RWPE2 (cell line): ENCODE data around the gene ZMYND10.

ENCODE experiments used
- ATAC-seq: fragments of 200-7000 bp; cut with Tn5 transposase; 3 replicates; pipeline ENCODE4 v1.9.1; 2021; ENCODE audit warnings: low read depth
- DNase-seq: peaks from one replicate; pipeline ENCODE4 v3.0.0-alpha.2; 2020; ENCODE audit warnings: low spot score
- H3K27ac ChIP-seq: fragments of 450-650 bp; 2 replicates; pipeline ENCODE4 v1.5.1; 2017; ENCODE audit warnings: mild to moderate bottlenecking; ENCODE audit not compliant: poor library complexity, severe bottlenecking
- H3K27me3 ChIP-seq: fragments of 250-450 bp; sonication (Bioruptor Pico); 2 replicates; pipeline ENCODE4 v1.5.1; 2021; ENCODE audit warnings: mild to moderate bottlenecking, moderate library complexity; ENCODE audit not compliant: insufficient read depth, poor library complexity, severe bottlenecking
- H3K36me3 ChIP-seq: fragments of 250-450 bp; sonication (Bioruptor Pico); 2 replicates; pipeline ENCODE4 v1.5.1; 2020; ENCODE audit warnings: low read depth, mild to moderate bottlenecking, moderate library complexity
- H3K4me1 ChIP-seq: fragments of 250-450 bp; sonication (Bioruptor Pico); 2 replicates; pipeline ENCODE4 v1.5.1; 2021; ENCODE audit warnings: mild to moderate bottlenecking, moderate library complexity; ENCODE audit not compliant: insufficient read depth, poor library complexity, severe bottlenecking
- H3K4me3 ChIP-seq: fragments of 250-450 bp; sonication (Bioruptor Pico); 2 replicates; pipeline ENCODE4 v1.5.1; 2021; ENCODE audit warnings: mild to moderate bottlenecking, moderate library complexity; ENCODE audit not compliant: severe bottlenecking
- H3K9me3 ChIP-seq: fragments of 250-450 bp; sonication (Bioruptor Pico); 2 replicates; pipeline ENCODE4 v1.5.1; 2021; ENCODE audit warnings: mild to moderate bottlenecking, moderate library complexity; ENCODE audit not compliant: severe bottlenecking
- TF ChIP-seq, protein P1 (sequence below): fragments of 450-650 bp; IDR thresholded peaks from one replicate; pipeline ENCODE4 v1.5.1; 2017; ENCODE audit warnings: mild to moderate bottlenecking, moderate library complexity; ENCODE audit not compliant: poor library complexity, severe bottlenecking

The ZMYND10 gene

DNA sequence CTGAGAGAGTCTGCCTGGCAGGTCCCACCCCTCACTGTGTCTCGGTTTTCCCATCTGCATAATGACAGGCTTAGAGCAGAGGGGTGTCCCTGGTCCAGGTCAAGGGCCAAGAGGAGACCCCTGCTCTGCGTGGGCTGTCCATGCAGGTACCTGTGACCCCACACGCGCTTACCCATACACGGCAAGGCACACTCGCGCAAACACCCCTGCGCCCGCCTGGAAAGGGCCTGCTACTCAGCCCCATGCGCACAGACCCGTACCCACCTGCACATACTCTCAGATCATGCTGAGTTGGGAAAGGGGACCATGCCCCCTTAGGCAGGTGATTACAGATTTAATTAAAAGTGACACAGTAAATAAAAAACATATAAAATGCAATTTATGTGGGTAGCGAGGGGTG is 37.2 kb upstream of the ZMYND10 start:
- Histone ChIP-seq H3K9me3 (no peaks in the 10 kb centered on the region), H3K27me3 (no peaks in the 10 kb centered on the region), H3K4me1 (no peaks in the 10 kb centered on the region), H3K4me3 (no peak overlapping the region), H3K27ac (no peak overlapping the region), H3K36me3 (no peaks in the 10 kb centered on the region)
- TF ChIP-seq, protein P1, sequence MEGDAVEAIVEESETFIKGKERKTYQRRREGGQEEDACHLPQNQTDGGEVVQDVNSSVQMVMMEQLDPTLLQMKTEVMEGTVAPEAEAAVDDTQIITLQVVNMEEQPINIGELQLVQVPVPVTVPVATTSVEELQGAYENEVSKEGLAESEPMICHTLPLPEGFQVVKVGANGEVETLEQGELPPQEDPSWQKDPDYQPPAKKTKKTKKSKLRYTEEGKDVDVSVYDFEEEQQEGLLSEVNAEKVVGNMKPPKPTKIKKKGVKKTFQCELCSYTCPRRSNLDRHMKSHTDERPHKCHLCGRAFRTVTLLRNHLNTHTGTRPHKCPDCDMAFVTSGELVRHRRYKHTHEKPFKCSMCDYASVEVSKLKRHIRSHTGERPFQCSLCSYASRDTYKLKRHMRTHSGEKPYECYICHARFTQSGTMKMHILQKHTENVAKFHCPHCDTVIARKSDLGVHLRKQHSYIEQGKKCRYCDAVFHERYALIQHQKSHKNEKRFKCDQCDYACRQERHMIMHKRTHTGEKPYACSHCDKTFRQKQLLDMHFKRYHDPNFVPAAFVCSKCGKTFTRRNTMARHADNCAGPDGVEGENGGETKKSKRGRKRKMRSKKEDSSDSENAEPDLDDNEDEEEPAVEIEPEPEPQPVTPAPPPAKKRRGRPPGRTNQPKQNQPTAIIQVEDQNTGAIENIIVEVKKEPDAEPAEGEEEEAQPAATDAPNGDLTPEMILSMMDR = no peak
- DNase-seq (no peak), ATAC-seq (no peak)

DNA sequence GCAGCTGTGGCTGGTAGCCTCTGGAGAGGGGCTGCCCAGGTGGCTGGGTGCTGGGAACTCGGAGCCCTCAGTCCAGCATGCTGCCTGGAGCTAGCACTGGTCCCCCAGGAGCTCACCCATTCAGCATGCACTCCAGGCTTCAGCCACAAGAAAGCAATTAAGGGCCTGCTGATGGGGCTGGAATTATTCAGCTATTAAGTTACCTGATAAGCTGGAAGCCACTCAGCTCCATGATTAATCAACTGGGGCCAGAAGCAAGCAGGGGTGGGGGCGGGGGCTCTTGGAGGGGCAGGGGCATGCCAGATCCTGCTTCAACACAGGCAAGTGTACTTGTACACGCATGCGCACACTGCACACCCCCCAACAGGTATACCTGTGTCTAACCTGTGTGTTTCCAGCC is 35.9 kb upstream of the ZMYND10 start:
- TF ChIP-seq, protein P1 = no peak
- Histone ChIP-seq H3K4me1 (no peaks in the 10 kb centered on the region), H3K36me3 (no peaks in the 10 kb centered on the region), H3K27ac (no peak overlapping the region), H3K9me3 (no peaks in the 10 kb centered on the region), H3K27me3 (no peaks in the 10 kb centered on the region), H3K4me3 (no peak overlapping the region)
- ATAC-seq (no peak), DNase-seq (no peak)

DNA sequence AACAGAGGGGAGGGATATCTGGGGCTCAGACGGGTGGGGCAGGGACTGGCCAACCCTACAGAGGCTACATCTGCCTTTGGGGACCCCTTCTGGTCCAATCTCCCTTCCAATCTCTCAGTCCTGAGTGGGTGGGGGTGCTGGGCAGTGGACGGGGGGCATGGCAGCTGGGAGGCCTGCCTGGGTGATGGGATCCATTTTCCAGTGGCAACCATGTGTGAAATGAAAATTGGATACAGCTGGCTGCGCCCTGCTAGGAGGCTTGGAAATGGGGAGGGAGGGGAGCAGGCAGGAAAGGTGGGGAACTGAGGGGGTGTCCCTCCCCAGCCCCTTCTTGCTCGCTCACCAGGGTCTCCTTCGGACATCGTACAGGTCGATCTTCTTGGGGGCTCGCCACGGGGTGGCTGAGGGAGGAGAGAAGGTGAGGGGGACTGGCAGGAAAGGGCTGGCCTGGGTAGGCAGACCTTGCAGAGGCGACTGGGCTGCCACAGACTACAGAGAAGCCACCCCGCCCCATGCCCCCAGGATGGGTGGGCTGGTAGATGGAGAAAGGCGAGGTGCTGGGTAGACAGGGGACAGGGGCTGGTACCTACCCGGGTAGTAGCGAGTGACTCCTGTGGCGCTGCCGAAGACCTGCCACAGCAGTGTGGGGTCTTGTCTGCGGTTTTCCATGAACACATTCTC is 35.0 kb upstream of the ZMYND10 start:
- TF ChIP-seq, protein P1 = no peak
- ATAC-seq (no peak), DNase-seq (no peak)
- Histone ChIP-seq H3K4me1 (no peaks in the 10 kb centered on the region), H3K36me3 (no peaks in the 10 kb centered on the region), H3K4me3 (no peak overlapping the region), H3K27ac (no peak overlapping the region), H3K27me3 (no peaks in the 10 kb centered on the region), H3K9me3 (no peaks in the 10 kb centered on the region)

DNA sequence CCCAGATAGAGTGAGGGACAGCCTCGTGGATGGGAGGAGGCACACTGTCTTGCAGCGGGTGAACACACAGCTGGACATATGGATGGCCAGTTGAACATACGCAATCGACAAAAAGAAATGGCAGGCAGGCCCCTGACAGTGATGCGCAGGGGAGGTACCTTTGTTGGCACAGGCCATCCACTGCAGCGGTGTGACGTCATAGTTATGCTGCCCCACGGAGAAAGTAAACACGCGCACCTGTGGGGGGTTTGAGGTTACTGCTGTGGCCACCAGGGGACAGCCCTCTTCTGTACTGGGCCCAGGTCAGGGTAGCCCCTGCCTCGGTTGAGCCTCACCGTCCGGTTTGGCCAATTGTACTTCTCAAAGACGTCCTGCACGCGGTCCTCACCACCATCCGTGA is 33.2 kb upstream of the ZMYND10 start:
- TF ChIP-seq, protein P1 = no peak
- no peak for ATAC-seq
- no peaks in the 10 kb centered on the region for H3K27me3 ChIP-seq
- H3K4me3 ChIP-seq = no peak overlapping the region
- no peak for DNase-seq
- no peak overlapping the region for H3K27ac ChIP-seq
- H3K4me1 ChIP-seq = no peaks in the 10 kb centered on the region
- no peaks in the 10 kb centered on the region for H3K9me3 ChIP-seq
- H3K36me3 ChIP-seq = no peaks in the 10 kb centered on the region

DNA sequence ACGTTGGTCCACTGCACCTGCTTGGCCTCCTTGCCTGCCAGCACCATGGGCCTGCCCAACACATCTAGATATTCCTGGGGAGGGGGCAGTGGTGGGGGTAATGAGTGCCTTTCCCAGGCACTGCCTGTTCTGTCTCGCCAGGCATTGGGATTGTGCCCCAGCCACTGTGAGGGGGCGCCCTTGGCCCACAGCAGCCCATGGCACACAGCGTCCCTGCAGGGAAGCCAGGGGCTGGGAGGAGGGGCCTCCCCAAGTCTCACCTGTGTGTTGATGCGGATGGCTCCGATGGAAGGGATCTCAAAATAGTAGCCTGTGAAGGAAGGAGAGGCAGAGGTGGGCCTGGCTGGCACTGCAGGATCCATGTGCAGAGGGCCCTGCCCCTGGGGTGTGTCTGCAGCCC is 32.5 kb upstream of the ZMYND10 start:
- H3K4me3 ChIP-seq = no peak overlapping the region
- no peaks in the 10 kb centered on the region for H3K27me3 ChIP-seq
- no peak overlapping the region for H3K27ac ChIP-seq
- no peaks in the 10 kb centered on the region for H3K36me3 ChIP-seq
- ATAC-seq (no peak), DNase-seq (no peak)
- no peaks in the 10 kb centered on the region for H3K9me3 ChIP-seq
- no peaks in the 10 kb centered on the region for H3K4me1 ChIP-seq
- TF ChIP-seq, protein P1 = no peak
